ENCODE results near the gene ABCC11. TPM values are rescaled to one million over a fixed set of nuclear protein-coding genes. Genes with fewer than 3 reads are reported as not detected.

The ABCC11 gene
- total RNA-seq, 4 donors from 2014 or later = 0.13 to 1.4 (median 0.36) TPM

DNA sequence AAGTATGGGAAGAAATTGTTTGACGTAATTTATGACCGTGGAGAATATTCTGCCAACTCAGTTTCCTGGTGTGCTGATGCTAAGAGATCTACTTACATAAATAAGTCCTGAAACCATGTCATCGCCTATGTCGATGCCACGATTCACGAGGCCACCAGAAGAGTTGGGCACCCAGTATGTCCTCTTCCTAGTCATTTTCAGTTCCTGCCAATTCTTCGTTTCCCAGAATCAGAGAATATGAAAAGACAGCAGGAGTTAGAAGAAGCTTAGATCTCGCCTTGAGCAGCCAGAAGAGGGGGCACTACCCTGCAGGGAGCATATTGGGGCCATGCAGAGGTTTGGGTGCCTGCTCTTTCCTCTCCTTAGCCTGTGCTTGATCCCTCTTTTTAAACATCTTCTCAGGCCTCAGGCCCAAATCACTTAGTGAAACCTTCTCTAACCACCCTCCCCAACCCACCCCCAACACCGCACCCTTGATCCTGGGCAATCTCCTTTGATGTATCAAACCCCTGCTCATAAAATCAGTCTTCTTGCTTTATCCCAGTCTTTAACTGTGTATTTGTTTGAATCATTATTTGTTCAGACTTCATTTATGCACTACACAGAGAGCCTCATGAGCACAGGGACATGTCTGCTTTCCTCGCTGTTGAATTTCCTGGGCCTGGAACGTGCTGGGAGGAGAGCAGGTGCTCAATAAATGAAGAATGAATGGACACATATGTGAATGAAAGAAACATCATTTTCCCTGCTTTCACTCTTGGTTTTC is 15.4 kb downstream of the ABCC11 start:
- no peak overlapping the region for H3K4me3 ChIP-seq
- no peaks in the 10 kb centered on the region for H3K4me1 ChIP-seq
- TF ChIP-seq, protein P1, sequence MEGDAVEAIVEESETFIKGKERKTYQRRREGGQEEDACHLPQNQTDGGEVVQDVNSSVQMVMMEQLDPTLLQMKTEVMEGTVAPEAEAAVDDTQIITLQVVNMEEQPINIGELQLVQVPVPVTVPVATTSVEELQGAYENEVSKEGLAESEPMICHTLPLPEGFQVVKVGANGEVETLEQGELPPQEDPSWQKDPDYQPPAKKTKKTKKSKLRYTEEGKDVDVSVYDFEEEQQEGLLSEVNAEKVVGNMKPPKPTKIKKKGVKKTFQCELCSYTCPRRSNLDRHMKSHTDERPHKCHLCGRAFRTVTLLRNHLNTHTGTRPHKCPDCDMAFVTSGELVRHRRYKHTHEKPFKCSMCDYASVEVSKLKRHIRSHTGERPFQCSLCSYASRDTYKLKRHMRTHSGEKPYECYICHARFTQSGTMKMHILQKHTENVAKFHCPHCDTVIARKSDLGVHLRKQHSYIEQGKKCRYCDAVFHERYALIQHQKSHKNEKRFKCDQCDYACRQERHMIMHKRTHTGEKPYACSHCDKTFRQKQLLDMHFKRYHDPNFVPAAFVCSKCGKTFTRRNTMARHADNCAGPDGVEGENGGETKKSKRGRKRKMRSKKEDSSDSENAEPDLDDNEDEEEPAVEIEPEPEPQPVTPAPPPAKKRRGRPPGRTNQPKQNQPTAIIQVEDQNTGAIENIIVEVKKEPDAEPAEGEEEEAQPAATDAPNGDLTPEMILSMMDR (IDR thresholded peaks at IDR 0.05) = peak in 1 of 2 donors; percentile 26
- TF ChIP-seq POLR2A (IDR thresholded peaks at IDR 0.05) = no peak
- no peak for TF ChIP-seq EP300 (IDR thresholded peaks at IDR 0.05)
- no peak for DNase-seq (ENCODE audit: low spot score in 2 of 2)
- 70% methylated on average over 11 of the region's 11 CpGs for WGBS
- no peaks in the 10 kb centered on the region for H3K9me3 ChIP-seq
- H3K27ac ChIP-seq = no peak overlapping the region
- H3K36me3 ChIP-seq = no peaks in the 10 kb centered on the region
- H3K27me3 ChIP-seq = no peaks in the 10 kb centered on the region

DNA sequence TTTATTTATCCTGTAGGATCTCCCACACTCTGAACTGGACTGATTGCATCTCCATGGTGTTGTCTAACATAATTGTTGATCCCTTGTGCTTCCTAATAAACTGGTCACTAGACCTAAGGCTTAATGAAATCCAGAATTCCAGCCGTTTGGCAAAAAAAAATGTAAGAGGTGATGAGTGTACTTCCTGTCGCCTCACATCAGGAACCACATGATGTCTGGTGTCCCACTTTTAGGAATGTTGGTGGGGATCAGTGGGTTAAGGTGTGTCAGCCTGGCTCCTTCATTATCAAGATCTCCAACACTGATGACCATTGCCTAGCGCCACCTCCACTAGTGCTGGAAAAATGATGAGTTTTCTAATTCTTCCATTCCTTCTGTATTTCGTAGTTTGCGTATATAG is 21.9 kb downstream of the ABCC11 start:
- Histone ChIP-seq H3K27me3 (no peaks in the 10 kb centered on the region), H3K4me1 (no peaks in the 10 kb centered on the region), H3K36me3 (no peaks in the 10 kb centered on the region), H3K27ac (no peak overlapping the region), H3K4me3 (no peak overlapping the region), H3K9me3 (no peaks in the 10 kb centered on the region)
- no peak for DNase-seq (ENCODE audit: low spot score in 2 of 2)
- TF ChIP-seq, protein P1 (IDR thresholded peaks at IDR 0.05) = no peak
- no peak for TF ChIP-seq POLR2AphosphoS5 (IDR thresholded peaks at IDR 0.05)
- TF ChIP-seq POLR2A (IDR thresholded peaks at IDR 0.05) = no peak
- whole genome bisulfite sequencing = 80% methylated on average over 5 of the region's 5 CpGs

DNA sequence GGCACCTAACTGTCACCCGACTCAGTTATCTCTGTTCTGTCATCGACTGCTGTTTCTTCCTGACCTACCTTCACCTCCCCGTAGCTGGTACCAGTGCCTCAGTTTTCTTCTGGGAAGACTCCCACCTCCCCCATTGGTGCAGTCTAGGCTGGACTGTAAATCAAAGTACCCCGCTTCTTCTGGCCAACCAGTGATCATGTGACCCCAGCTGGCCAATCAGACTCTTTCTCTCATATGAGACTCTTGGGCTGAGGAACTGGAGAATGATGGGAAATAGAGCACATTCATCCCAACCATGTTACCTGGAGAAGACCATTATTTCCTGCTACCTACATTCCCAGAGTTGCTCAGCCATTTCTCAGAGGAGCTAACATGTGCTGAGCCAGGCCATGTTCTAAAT is 23.8 kb downstream of the ABCC11 start:
- no peaks in the 10 kb centered on the region for H3K4me1 ChIP-seq
- no peak for TF ChIP-seq POLR2AphosphoS5 (IDR thresholded peaks at IDR 0.05)
- TF ChIP-seq, protein P1 (IDR thresholded peaks at IDR 0.05) = no peak
- TF ChIP-seq EP300 (IDR thresholded peaks at IDR 0.05) = no peak
- TF ChIP-seq POLR2A (IDR thresholded peaks at IDR 0.05) = no peak
- H3K27ac ChIP-seq = no peak overlapping the region
- no peak for DNase-seq (ENCODE audit: low spot score in 2 of 2)
- no peaks in the 10 kb centered on the region for H3K9me3 ChIP-seq
- H3K4me3 ChIP-seq = no peak overlapping the region
- H3K36me3 ChIP-seq = no peaks in the 10 kb centered on the region
- no peaks in the 10 kb centered on the region for H3K27me3 ChIP-seq
- WGBS = 99% methylated on average over 4 of the region's 4 CpGs

DNA sequence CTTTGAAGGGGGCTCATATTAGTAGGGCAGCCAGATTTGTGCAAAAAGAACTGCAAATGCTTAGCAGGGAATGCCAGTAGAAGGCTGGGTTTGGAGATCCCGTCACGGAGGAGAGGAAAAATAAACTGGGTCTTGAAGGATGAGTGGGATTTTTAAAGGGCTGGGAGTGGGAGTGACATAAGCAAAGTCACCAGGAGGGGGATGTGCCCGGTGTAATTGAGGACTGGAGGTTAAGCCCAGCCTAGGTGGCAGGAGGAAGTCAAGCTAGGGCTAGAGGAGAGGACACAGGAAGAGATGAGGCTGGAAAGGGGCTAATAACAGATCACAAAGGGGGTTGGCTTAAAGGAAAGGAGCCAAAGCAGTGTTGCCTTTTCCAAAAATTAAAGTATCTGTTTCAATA is 26.4 kb downstream of the ABCC11 start:
- Histone ChIP-seq H3K9me3 (no peaks in the 10 kb centered on the region), H3K27me3 (no peaks in the 10 kb centered on the region), H3K4me1 (no peaks in the 10 kb centered on the region), H3K27ac (no peak overlapping the region), H3K4me3 (no peak overlapping the region), H3K36me3 (no peaks in the 10 kb centered on the region)
- 64% methylated on average over 3 of the region's 3 CpGs for WGBS
- DNase-seq (ENCODE audit: low spot score in 2 of 2) = no peak
- TF ChIP-seq EP300 (IDR thresholded peaks at IDR 0.05) (no peak), POLR2A (IDR thresholded peaks at IDR 0.05) (no peak), POLR2AphosphoS5 (IDR thresholded peaks at IDR 0.05) (no peak)
- TF ChIP-seq, protein P1 (IDR thresholded peaks at IDR 0.05) = no peak

DNA sequence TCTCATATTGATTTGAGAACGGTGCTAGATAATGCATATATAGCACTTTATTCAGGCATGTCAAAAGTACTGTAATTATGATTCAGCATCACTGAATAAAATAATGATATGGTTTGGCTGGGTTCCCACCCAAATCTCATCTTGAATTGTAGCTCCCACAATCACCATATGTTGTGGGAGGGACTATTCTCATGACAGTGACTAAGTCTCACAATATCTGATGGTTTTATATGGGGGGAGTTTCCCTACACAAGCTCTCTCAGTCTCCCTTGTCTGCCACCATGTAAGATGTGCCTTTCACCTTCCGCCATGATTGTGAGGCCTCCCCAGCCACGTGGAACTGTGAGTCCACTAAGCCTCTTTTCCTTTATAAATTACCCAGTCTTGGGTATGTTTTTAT is 28.9 kb downstream of the ABCC11 start:
- no peaks in the 10 kb centered on the region for H3K27me3 ChIP-seq
- H3K9me3 ChIP-seq = no peaks in the 10 kb centered on the region
- no peak overlapping the region for H3K4me3 ChIP-seq
- TF ChIP-seq EP300 (IDR thresholded peaks at IDR 0.05) (no peak), POLR2A (IDR thresholded peaks at IDR 0.05) (no peak), POLR2AphosphoS5 (IDR thresholded peaks at IDR 0.05) (no peak)
- TF ChIP-seq, protein P1 (IDR thresholded peaks at IDR 0.05) = no peak
- DNase-seq (ENCODE audit: low spot score in 2 of 2) = no peak
- H3K36me3 ChIP-seq = no peaks in the 10 kb centered on the region
- WGBS = 84% methylated on average over 3 of the region's 3 CpGs
- H3K4me1 ChIP-seq = no peaks in the 10 kb centered on the region
- no peak overlapping the region for H3K27ac ChIP-seq

All from suprapubic skin (tissue), 4 donors.